H9 (cell line): Measurements from ENCODE around the gene GNPDA1. TPM values are rescaled to one million over a fixed set of nuclear protein-coding genes. Genes with fewer than 3 reads are reported as not detected.
"Not testable (repeated sequence)": the region's sequence is repeated elsewhere in the genome, so short reads cannot be mapped to it uniquely, and the experiment has no call there.

Experiments
- DNase-seq: peaks from one replicate; pipeline ENCODE4 v3.0.0-alpha.2; 2017
- H2AFZ ChIP-seq: one replicate; pipeline ENCODE4 v1.6.1; 2013; ENCODE audit warnings: mild to moderate bottlenecking, low read length, control low read depth, moderate library complexity
- H2AK5ac ChIP-seq: 2 replicates; pipeline ENCODE4 v1.6.1; 2013; ENCODE audit warnings: low read length, control low read depth, mixed read lengths; ENCODE audit not compliant: insufficient read length
- H2BK120ac ChIP-seq: one replicate; pipeline ENCODE4 v1.6.1; 2013; ENCODE audit warnings: low read depth, mild to moderate bottlenecking, low read length, control low read depth, inconsistent platforms; ENCODE audit not compliant: poor library complexity, severe bottlenecking
- H2BK12ac ChIP-seq: 2 replicates; pipeline ENCODE4 v1.6.1; 2013; ENCODE audit warnings: low read length, control low read depth, mixed read lengths, low read depth; ENCODE audit not compliant: insufficient read length
- H2BK15ac ChIP-seq: 2 replicates; pipeline ENCODE4 v1.6.1; 2013; ENCODE audit warnings: low read depth, low read length, control low read depth
- H2BK20ac ChIP-seq: one replicate; pipeline ENCODE4 v1.6.1; 2013; ENCODE audit warnings: low read depth, mild to moderate bottlenecking, low read length, control low read depth, inconsistent platforms; ENCODE audit not compliant: poor library complexity, severe bottlenecking
- H2BK5ac ChIP-seq: 2 replicates; pipeline ENCODE4 v1.6.1; 2013; ENCODE audit warnings: low read length, control low read depth, mixed read lengths; ENCODE audit not compliant: insufficient read length
- H3K14ac ChIP-seq: 2 replicates; pipeline ENCODE4 v1.6.1; 2013; ENCODE audit warnings: low read length, control low read depth; ENCODE audit not compliant: insufficient read depth
- H3K18ac ChIP-seq: 2 replicates; pipeline ENCODE4 v1.6.1; 2013; ENCODE audit warnings: low read depth, mild to moderate bottlenecking, mixed read lengths, low read length, control low read depth; ENCODE audit not compliant: insufficient read length
- H3K23ac ChIP-seq: 2 replicates; pipeline ENCODE4 v1.6.1; 2013; ENCODE audit warnings: low read length, control low read depth, mixed read lengths, low read depth; ENCODE audit not compliant: insufficient read length
- H3K23me2 ChIP-seq: 2 replicates; pipeline ENCODE4 v1.6.1; 2013; ENCODE audit warnings: low read depth, mild to moderate bottlenecking, mixed read lengths, low read length, control low read depth; ENCODE audit not compliant: insufficient read length, poor library complexity, severe bottlenecking
- H3K27ac ChIP-seq: 2 replicates; pipeline ENCODE4 v1.5.1; 2013; ENCODE audit warnings: low read length, control low read depth, mixed read lengths, low read depth; ENCODE audit not compliant: insufficient read length
- H3K27me3 ChIP-seq: 2 replicates; pipeline ENCODE4 v1.6.1; 2013; ENCODE audit warnings: low read length, control low read depth, inconsistent platforms; ENCODE audit not compliant: insufficient read depth
- H3K4ac ChIP-seq: 2 replicates; pipeline ENCODE4 v1.6.1; 2013; ENCODE audit warnings: low read depth, mild to moderate bottlenecking, control low read depth, inconsistent platforms, low read length, moderate library complexity
- H3K4me1 ChIP-seq: 2 replicates; pipeline ENCODE4 v1.6.1; 2013; ENCODE audit warnings: low read length, control low read depth, inconsistent platforms; ENCODE audit not compliant: insufficient read depth
- H3K4me2 ChIP-seq: 2 replicates; pipeline ENCODE4 v1.6.1; 2013; ENCODE audit warnings: low read length, control low read depth, mixed read lengths; ENCODE audit not compliant: insufficient read length, insufficient read depth
- H3K56ac ChIP-seq: 2 replicates; pipeline ENCODE4 v1.6.1; 2013; ENCODE audit warnings: low read depth, mild to moderate bottlenecking, mixed read lengths, low read length, control low read depth; ENCODE audit not compliant: insufficient read length
- H3K79me1 ChIP-seq: 2 replicates; pipeline ENCODE4 v1.6.1; 2013; ENCODE audit warnings: low read depth, mild to moderate bottlenecking, moderate library complexity, low read length, control low read depth, inconsistent platforms; ENCODE audit not compliant: insufficient read depth, poor library complexity, severe bottlenecking
- H3K79me2 ChIP-seq: 2 replicates; pipeline ENCODE4 v1.6.1; 2013; ENCODE audit warnings: low read length, control low read depth, inconsistent platforms; ENCODE audit not compliant: insufficient read depth
- H3K9ac ChIP-seq: 2 replicates; pipeline ENCODE4 v1.6.1; 2013; ENCODE audit warnings: low read length, control low read depth, mixed read lengths; ENCODE audit not compliant: insufficient read length; ENCODE audit errors: extremely low read depth
- H3K9me3 ChIP-seq: one replicate; pipeline ENCODE4 v1.6.1; 2013; ENCODE audit warnings: low read depth, low read length, inconsistent platforms; ENCODE audit not compliant: control insufficient read depth
- H3T11ph ChIP-seq: one replicate; pipeline ENCODE4 v1.6.1; 2013; ENCODE audit warnings: mild to moderate bottlenecking, low read length, control low read depth, inconsistent platforms
- H4K20me1 ChIP-seq: one replicate; pipeline ENCODE4 v1.6.1; 2013; ENCODE audit not compliant: control insufficient read depth, insufficient read length, insufficient read depth
- H4K5ac ChIP-seq: 2 replicates; pipeline ENCODE4 v1.6.1; 2013; ENCODE audit warnings: low read depth, mild to moderate bottlenecking, mixed read lengths, low read length, control low read depth; ENCODE audit not compliant: insufficient read length
- H4K8ac ChIP-seq: replicated peaks from 2 replicates; pipeline ENCODE4 v1.6.1; 2013; ENCODE audit warnings: low read length, control low read depth, mixed read lengths, low read depth; ENCODE audit not compliant: insufficient read length
- H4K91ac ChIP-seq: 2 replicates; pipeline ENCODE4 v1.6.1; 2013; ENCODE audit warnings: low read depth, mild to moderate bottlenecking, moderate library complexity, mixed read lengths, low read length, control low read depth; ENCODE audit not compliant: insufficient read length
- H3K27ac Mint-ChIP-seq, 3 experiments: 2 replicates in 2 of 3; 3 replicates in 1 of 3; pipeline ENCODE4 v1.8.0; 2020 to 2021; ENCODE audit warnings: mixed read lengths in 3 of 3, mild to moderate bottlenecking in 1 of 3, moderate library complexity in 1 of 3
- H3K27me3 Mint-ChIP-seq: 2 replicates; pipeline ENCODE4 v1.8.0; 2021; ENCODE audit warnings: low read depth, mild to moderate bottlenecking, moderate library complexity, mixed read lengths
- H3K36me3 Mint-ChIP-seq, 3 experiments: 2 replicates in 2 of 3; 3 replicates in 1 of 3; pipeline ENCODE4 v1.8.0; 2020 to 2021; ENCODE audit warnings: low read depth in 3 of 3, mixed read lengths in 3 of 3; ENCODE audit not compliant: insufficient read depth in 1 of 3
- H3K4me1 Mint-ChIP-seq, 2 experiments: 2 replicates each; pipeline ENCODE4 v1.8.0; 2020; ENCODE audit warnings: mixed read lengths in 2 of 2
- H3K4me3 Mint-ChIP-seq, 2 experiments: 2 replicates in 1 of 2; 3 replicates in 1 of 2; pipeline ENCODE4 v1.8.0; 2020 to 2021; ENCODE audit warnings: mild to moderate bottlenecking in 2 of 2, mixed read lengths in 2 of 2, moderate library complexity in 1 of 2
- H3K9me3 Mint-ChIP-seq, 2 experiments: 2 replicates in 1 of 2; 3 replicates in 1 of 2; pipeline ENCODE4 v1.8.0; 2020; ENCODE audit warnings: mild to moderate bottlenecking in 2 of 2, mixed read lengths in 2 of 2, moderate library complexity in 1 of 2
- CTCF ChIP-seq: fragments of 200-600 bp; sonication (generic); conservative IDR thresholded peaks from 3 replicates; pipeline ENCODE4 v1.8.0; 2021; ENCODE audit warnings: antibody characterized with exemption, mild to moderate bottlenecking
- WGBS: extraction: QIAGEN DNeasy Blood & Tissue Kit; methylation state at CpG from one replicate; pipeline ENCODE4 v1.1.7; 2013; ENCODE audit warnings: missing lambda C conversion rate, low lambda C conversion rate, mixed read lengths; ENCODE audit not compliant: insufficient read length; ENCODE audit errors: extremely low coverage; 5-methylcytosine and 5-hydroxymethylcytosine counted together
- total RNA-seq: library from RNA; stranded (reverse); gene quantifications from 2 replicates; pipeline ENCODE4 v1.2.1, GENCODE V29; 2021

The GNPDA1 gene
- total RNA-seq, 1 experiment from 2014 or later: 66.8 TPM

GRCh38 chr5:142053426-142054151, 40.8 kb upstream of the GNPDA1 start:
- Histone ChIP-seq H3K56ac (no peak overlapping the region), H3K9me3 (no peaks in the 10 kb centered on the region), H2BK12ac (no peak overlapping the region), H2AFZ (no peak overlapping the region), H3K79me1 (no peaks in the 10 kb centered on the region), H2AK5ac (no peak overlapping the region), H3K4me1 (peaks cover 10% of the 10 kb centered on the region; the same call in 1 of the 2 replicates), H3K27me3 (no peaks in the 10 kb centered on the region), H2BK15ac (no peak overlapping the region), H3K23me2 (no peaks in the 10 kb centered on the region), H3K27ac (no peak overlapping the region), H4K91ac (no peak overlapping the region), H4K20me1 (no peaks in the 10 kb centered on the region), H3K79me2 (no peaks in the 10 kb centered on the region), H2BK20ac (no peak overlapping the region), H3K23ac (no peak overlapping the region), H3T11ph (no peak overlapping the region), H3K14ac (no peak overlapping the region; the same call in 1 of the 2 replicates), H4K5ac (no peak overlapping the region), H4K8ac (no peak overlapping the region), H3K9ac (no peak overlapping the region), H3K18ac (no peak overlapping the region), H3K4me2 (no peak overlapping the region), H2BK120ac (no peak overlapping the region), H2BK5ac (no peak overlapping the region), H3K4ac (no peak overlapping the region)
- no peaks in the 10 kb centered on the region for H3K36me3 Mint-ChIP-seq
- H3K27ac Mint-ChIP-seq: peak overlapping the region in 2 of 3 experiments; percentile 2 to 8; a peak in 2 of 7 replicates
- H3K27me3 Mint-ChIP-seq: no peaks in the 10 kb centered on the region
- no CpG with 5 or more reads among the region's 4 CpGs for WGBS
- no peak for DNase-seq
- H3K4me3 Mint-ChIP-seq: no peak overlapping the region
- H3K9me3 Mint-ChIP-seq: no peaks in the 10 kb centered on the region
- peaks cover 13 to 16% of the 10 kb centered on the region in 2 experiments for H3K4me1 Mint-ChIP-seq
- TF ChIP-seq CTCF: no peak

- not testable (repeated sequence) for H3T11ph ChIP-seq, H2BK120ac ChIP-seq, H3K23ac ChIP-seq, H3K4me1 ChIP-seq, H3K56ac ChIP-seq, H3K23me2 ChIP-seq, H3K4ac ChIP-seq, H2AFZ ChIP-seq, H2BK20ac ChIP-seq, H2BK12ac ChIP-seq, H2BK5ac ChIP-seq, H4K8ac ChIP-seq, H4K5ac ChIP-seq, H4K91ac ChIP-seq, H3K9me3 Mint-ChIP-seq, H3K4me2 ChIP-seq, H3K9ac ChIP-seq, H3K27me3 Mint-ChIP-seq, H3K9me3 ChIP-seq, H3K18ac ChIP-seq, H3K79me1 ChIP-seq, H3K79me2 ChIP-seq, H3K27ac Mint-ChIP-seq, H3K27me3 ChIP-seq, H2BK15ac ChIP-seq, H4K20me1 ChIP-seq, H2AK5ac ChIP-seq, H3K4me3 Mint-ChIP-seq, DNase-seq, H3K27ac ChIP-seq, H3K36me3 Mint-ChIP-seq, H3K14ac ChIP-seq
- WGBS: no CpG with 5 or more reads among the region's 4 CpGs
- peaks cover 23 to 24% of the 10 kb centered on the region in 2 experiments for H3K4me1 Mint-ChIP-seq
Observed at GRCh38 chr5:142052026-142052425, 39.2 kb upstream of the GNPDA1 start.
